A549 (cell line): Measurements from ENCODE around the gene TXNDC2.

Experiments used
- CEBPB ChIP-seq, 2 experiments: fragments of >200 bp in 1 of 2; sonication (Bioruptor Twin) in 1 of 2; formaldehyde crosslinking in 1 of 2; IDR thresholded peaks; 2 replicates each; pipeline ENCODE4 v1.6.1; 2012 to 2016
- EHMT2 ChIP-seq: fragments of 200-600 bp; sonication (generic); IDR thresholded peaks from 2 replicates; pipeline ENCODE4 v1.6.1; 2016; ENCODE audit warnings: antibody characterized with exemption, low read depth, mild to moderate bottlenecking, moderate library complexity
- EP300 ChIP-seq, 2 experiments: fragments of >200 bp; sonication (Bioruptor Twin); formaldehyde crosslinking; IDR thresholded peaks; 2 replicates in 1 of 2; 3 replicates in 1 of 2; pipeline ENCODE4 v1.6.1; 2016 to 2017
- ESRRA ChIP-seq: fragments of 150-350 bp; IDR thresholded peaks from 2 replicates; pipeline ENCODE4 v1.6.1; 2014; ENCODE audit warnings: mild to moderate bottlenecking, low read length, borderline replicate concordance
- JUNB ChIP-seq: fragments of >200 bp; sonication (Bioruptor Twin); formaldehyde crosslinking; IDR thresholded peaks from 2 replicates; pipeline ENCODE4 v1.6.1; 2016
- MAZ ChIP-seq: fragments of 150-350 bp; IDR thresholded peaks from 2 replicates; pipeline ENCODE4 v1.6.1; 2014; ENCODE audit warnings: antibody characterized with exemption, low read depth, low read length, borderline replicate concordance
- POLR2A ChIP-seq: IDR thresholded peaks from 2 replicates; pipeline ENCODE4 v1.6.1; 2012; ENCODE audit warnings: mild to moderate bottlenecking, low read length
- RARB ChIP-seq: fragments of 250-450 bp; sonication (Bioruptor Pico); IDR thresholded peaks from 2 replicates; pipeline ENCODE4 v1.8.0; 2021; ENCODE audit warnings: mild to moderate bottlenecking, moderate library complexity
- TF ChIP-seq, protein P1 (sequence below): fragments of >200 bp; sonication (Bioruptor Twin); formaldehyde crosslinking; IDR thresholded peaks from 3 replicates; pipeline ENCODE4 v1.5.1; 2016
- TF ChIP-seq, protein P2 (sequence below): IDR thresholded peaks from 2 replicates; pipeline ENCODE4 v1.6.1; 2012

DNA sequence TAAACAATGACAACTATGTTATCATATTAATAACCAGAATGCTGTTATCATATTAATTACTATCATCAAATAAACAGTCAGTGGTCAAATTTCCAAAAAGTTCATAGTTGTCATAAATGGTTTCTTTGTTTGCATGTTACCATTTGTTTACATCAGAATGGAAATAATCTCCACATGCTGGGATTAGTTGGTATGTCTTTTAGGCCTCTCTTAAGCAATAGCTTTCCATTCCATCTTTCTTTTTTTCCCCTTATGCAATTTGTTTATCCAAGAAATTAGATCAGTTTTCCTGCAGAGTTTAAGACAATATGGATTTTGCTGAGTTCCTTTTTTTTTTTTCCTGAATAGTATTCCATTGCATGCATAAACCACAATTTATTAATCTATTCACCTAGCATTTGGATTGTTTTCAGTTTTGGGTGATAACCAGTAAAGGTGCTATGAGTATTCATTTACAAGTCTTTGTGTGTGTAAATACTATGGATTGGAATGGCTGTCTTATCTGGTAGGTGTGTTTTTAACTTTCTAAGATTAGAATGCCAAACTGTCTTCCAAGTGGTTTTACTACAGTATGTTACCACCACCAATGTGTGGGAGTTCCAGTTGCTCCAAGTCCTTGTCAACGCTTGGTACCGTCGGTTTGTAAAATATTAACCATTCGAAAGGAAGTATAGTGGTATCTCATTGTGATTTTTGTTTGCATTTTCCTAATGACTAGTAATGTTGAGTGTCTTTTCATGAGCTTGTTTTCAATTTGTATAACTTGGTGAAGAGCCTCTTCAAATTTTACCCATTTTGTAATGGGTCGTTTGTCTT is 33.3 kb upstream of the TXNDC2 start:
- TF ChIP-seq, protein P1, sequence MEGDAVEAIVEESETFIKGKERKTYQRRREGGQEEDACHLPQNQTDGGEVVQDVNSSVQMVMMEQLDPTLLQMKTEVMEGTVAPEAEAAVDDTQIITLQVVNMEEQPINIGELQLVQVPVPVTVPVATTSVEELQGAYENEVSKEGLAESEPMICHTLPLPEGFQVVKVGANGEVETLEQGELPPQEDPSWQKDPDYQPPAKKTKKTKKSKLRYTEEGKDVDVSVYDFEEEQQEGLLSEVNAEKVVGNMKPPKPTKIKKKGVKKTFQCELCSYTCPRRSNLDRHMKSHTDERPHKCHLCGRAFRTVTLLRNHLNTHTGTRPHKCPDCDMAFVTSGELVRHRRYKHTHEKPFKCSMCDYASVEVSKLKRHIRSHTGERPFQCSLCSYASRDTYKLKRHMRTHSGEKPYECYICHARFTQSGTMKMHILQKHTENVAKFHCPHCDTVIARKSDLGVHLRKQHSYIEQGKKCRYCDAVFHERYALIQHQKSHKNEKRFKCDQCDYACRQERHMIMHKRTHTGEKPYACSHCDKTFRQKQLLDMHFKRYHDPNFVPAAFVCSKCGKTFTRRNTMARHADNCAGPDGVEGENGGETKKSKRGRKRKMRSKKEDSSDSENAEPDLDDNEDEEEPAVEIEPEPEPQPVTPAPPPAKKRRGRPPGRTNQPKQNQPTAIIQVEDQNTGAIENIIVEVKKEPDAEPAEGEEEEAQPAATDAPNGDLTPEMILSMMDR, result no peak
- TF ChIP-seq, protein P2, sequence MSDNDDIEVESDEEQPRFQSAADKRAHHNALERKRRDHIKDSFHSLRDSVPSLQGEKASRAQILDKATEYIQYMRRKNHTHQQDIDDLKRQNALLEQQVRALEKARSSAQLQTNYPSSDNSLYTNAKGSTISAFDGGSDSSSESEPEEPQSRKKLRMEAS, result no peak
- TF ChIP-seq CEBPB (IDR thresholded peaks at IDR 0.05), result no peak
- no peak for TF ChIP-seq JUNB
- TF ChIP-seq MAZ, result no peak
- no peak for TF ChIP-seq POLR2A
- no peak for TF ChIP-seq RARB
- no peak for TF ChIP-seq EP300 (IDR thresholded peaks at IDR 0.05)
- TF ChIP-seq EHMT2, result no peak
- no peak for TF ChIP-seq ESRRA
